ENCODE measurements around the gene SLC1A7.

DNA sequence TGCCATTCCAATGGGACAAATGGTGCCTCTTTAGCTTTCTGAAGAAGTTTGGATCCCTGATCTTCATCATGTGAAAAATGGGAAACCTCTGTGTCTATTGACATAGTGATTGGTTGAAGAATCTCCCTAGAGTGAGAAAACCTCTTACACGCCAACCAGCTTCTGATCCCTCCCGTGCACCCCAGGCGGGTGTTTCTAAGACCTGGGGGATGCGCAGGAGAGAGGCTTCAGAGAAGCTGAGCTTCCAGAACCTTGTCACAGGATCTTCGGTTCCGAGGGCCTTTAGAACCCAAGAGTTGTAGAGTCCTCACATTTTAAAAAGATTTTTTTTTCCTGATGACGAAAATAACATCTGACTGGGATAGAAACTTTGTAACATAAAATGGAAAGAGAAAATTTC lies 69.2 kb downstream of the SLC1A7 start:
- TF ChIP-seq TAF1 (IDR thresholded peaks at IDR 0.05; ENCODE audit: low read depth, low read length) (no peak), POLR2AphosphoS5 (IDR thresholded peaks at IDR 0.05; ENCODE audit: low read depth, low read length) (no peak), POLR2A (IDR thresholded peaks at IDR 0.05; ENCODE audit: low read depth, low read length) (no peak), SPI1 (IDR thresholded peaks at IDR 0.05; ENCODE audit: low read depth, low read length) (no peak)

Measured in GM12891 (cell line).